Smooth muscle cell of bladder (primary cell): ENCODE data around the gene EIF3J. TPM values are rescaled to one million over a fixed set of nuclear protein-coding genes. Genes with fewer than 3 reads are reported as not detected.

Experiments used
- total RNA-seq: library from RNA; depleted of rRNA; stranded (reverse); fragments of >200 nt; gene quantifications from 2 replicates; pipeline ENCODE4 v1.2.3, GENCODE V29; 2014

Gene EIF3J
- 24.7 and 30.6 TPM in 2 replicates for total RNA-seq

GRCh38 chr15:44536962-44537734, at the start of gene EIF3J:
Gene EIF3J (plus strand): TSS chr15:44537147. CDS start chr15:44537195, 48 bp downstream.

Other genes with a start within 250 kb of the EIF3J start
- 117 and 175 TPM in 2 replicates for gene GOLM2, start 248.4 kb upstream of the EIF3J start, total RNA-seq
- 63.1 and 65.7 TPM in 2 replicates for gene CTDSPL2, start 109.5 kb upstream of the EIF3J start, total RNA-seq
- gene SPG11, start 126.5 kb downstream of the EIF3J start, total RNA-seq: 69.7 and 78.7 TPM in 2 replicates
- 0.28 and 0.43 TPM in 2 replicates for gene PATL2, start 174.2 kb downstream of the EIF3J start, total RNA-seq
- gene B2M, start 174.4 kb downstream of the EIF3J start, total RNA-seq: 1,270 and 1,721 TPM in 2 replicates
- 10.8 and 14.4 TPM in 2 replicates for gene TRIM69, start 199.4 kb downstream of the EIF3J start, total RNA-seq